Measurements from ENCODE around the gene C14orf93. TPM values are rescaled to one million over a fixed set of nuclear protein-coding genes. Genes with fewer than 3 reads are reported as not detected.

C14orf93 gene
- total RNA-seq, 4 donors from 2014 or later = 11.0 to 34.4 (median 19.8) TPM

DNA sequence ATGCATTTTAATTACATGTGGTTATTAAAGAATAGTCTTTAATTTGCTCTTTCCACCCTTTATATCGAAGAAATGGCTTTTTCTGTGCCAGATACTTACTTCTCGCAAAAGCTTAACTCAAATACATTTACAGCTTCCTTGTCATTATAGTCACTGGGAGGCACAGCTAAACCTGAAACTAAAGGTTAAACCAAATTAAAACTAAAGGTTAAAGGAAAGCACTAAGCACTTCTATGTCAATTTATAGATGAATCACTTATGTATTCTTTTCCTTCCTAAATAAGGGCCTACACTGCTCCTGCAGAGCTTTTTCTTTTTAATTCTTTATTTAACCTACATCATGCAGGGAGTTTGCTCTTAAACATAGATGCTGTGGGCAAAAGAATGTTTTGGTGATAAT, 9.1 kb downstream of the C14orf93 start:
- Histone ChIP-seq H3K27me3 (no peaks in the 10 kb centered on the region), H3K4me3 (no peak overlapping the region), H3K27ac (no peak overlapping the region), H3K36me3 (no peaks in the 10 kb centered on the region), H3K9me3 (no peaks in the 10 kb centered on the region), H3K4me1 (no peaks in the 10 kb centered on the region)
- TF ChIP-seq, protein P1, sequence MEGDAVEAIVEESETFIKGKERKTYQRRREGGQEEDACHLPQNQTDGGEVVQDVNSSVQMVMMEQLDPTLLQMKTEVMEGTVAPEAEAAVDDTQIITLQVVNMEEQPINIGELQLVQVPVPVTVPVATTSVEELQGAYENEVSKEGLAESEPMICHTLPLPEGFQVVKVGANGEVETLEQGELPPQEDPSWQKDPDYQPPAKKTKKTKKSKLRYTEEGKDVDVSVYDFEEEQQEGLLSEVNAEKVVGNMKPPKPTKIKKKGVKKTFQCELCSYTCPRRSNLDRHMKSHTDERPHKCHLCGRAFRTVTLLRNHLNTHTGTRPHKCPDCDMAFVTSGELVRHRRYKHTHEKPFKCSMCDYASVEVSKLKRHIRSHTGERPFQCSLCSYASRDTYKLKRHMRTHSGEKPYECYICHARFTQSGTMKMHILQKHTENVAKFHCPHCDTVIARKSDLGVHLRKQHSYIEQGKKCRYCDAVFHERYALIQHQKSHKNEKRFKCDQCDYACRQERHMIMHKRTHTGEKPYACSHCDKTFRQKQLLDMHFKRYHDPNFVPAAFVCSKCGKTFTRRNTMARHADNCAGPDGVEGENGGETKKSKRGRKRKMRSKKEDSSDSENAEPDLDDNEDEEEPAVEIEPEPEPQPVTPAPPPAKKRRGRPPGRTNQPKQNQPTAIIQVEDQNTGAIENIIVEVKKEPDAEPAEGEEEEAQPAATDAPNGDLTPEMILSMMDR (IDR thresholded peaks at IDR 0.05) = no peak
- no peak for TF ChIP-seq POLR2A (IDR thresholded peaks at IDR 0.05)
- DNase-seq = no peak

DNA sequence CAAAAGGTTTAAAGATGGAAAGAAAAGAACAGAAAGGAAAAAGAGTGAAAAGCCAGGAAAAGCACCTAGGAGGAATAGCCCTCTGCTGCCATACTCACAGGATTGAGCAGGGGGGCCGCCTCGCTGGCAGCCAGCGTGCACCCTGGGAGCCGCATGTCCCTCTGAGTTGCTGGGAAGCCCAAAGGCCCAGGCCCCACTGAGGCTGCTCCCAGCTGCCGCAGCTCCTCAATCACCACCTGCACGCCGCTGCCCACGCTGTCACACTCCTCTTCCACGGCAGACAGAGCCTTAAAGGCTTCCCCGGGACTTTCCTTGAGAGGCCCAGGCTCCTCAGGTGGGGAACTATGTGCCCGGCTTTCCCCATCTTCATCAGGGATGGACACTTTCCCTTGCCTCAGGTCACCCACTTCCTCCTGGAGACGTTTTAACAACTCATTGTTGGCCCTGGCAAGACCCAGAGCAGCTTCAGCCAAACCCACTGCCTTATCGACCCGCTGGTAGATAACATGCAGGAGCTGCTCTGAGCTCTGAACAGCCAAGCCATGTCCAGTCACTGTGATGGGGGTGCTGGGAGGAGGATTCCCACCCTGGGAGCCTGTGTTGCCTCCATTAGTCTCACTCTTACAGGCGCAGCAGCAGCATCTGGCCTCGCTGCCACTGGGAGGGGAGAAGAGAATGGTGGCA, 11.5 kb downstream of the C14orf93 start:
- H3K4me3 ChIP-seq = no peak overlapping the region
- no peak for DNase-seq
- no peaks in the 10 kb centered on the region for H3K27me3 ChIP-seq
- H3K4me1 ChIP-seq = no peaks in the 10 kb centered on the region
- H3K27ac ChIP-seq = no peak overlapping the region
- H3K36me3 ChIP-seq = no peaks in the 10 kb centered on the region
- no peaks in the 10 kb centered on the region for H3K9me3 ChIP-seq
- TF ChIP-seq, protein P1 (IDR thresholded peaks at IDR 0.05) = no peak
- no peak for TF ChIP-seq POLR2A (IDR thresholded peaks at IDR 0.05)

GRCh38 chr14:22997676-22998323, 12.1 kb downstream of the C14orf93 start:
- Histone ChIP-seq H3K4me3 (no peak overlapping the region), H3K4me1 (no peaks in the 10 kb centered on the region), H3K27ac (no peak overlapping the region), H3K27me3 (no peaks in the 10 kb centered on the region), H3K9me3 (no peaks in the 10 kb centered on the region), H3K36me3 (no peaks in the 10 kb centered on the region)
- TF ChIP-seq, protein P1 (IDR thresholded peaks at IDR 0.05) = no peak
- no peak for TF ChIP-seq POLR2A (IDR thresholded peaks at IDR 0.05)
- no peak for DNase-seq

GRCh38 chr14:22996768-22997654, 12.9 kb downstream of the C14orf93 start:
- no peak for DNase-seq
- Histone ChIP-seq H3K27ac (no peak overlapping the region), H3K36me3 (no peaks in the 10 kb centered on the region), H3K9me3 (no peaks in the 10 kb centered on the region), H3K4me3 (no peak overlapping the region), H3K4me1 (no peaks in the 10 kb centered on the region), H3K27me3 (no peaks in the 10 kb centered on the region)
- TF ChIP-seq POLR2A (IDR thresholded peaks at IDR 0.05) = no peak
- TF ChIP-seq, protein P1 (IDR thresholded peaks at IDR 0.05) = no peak

DNA sequence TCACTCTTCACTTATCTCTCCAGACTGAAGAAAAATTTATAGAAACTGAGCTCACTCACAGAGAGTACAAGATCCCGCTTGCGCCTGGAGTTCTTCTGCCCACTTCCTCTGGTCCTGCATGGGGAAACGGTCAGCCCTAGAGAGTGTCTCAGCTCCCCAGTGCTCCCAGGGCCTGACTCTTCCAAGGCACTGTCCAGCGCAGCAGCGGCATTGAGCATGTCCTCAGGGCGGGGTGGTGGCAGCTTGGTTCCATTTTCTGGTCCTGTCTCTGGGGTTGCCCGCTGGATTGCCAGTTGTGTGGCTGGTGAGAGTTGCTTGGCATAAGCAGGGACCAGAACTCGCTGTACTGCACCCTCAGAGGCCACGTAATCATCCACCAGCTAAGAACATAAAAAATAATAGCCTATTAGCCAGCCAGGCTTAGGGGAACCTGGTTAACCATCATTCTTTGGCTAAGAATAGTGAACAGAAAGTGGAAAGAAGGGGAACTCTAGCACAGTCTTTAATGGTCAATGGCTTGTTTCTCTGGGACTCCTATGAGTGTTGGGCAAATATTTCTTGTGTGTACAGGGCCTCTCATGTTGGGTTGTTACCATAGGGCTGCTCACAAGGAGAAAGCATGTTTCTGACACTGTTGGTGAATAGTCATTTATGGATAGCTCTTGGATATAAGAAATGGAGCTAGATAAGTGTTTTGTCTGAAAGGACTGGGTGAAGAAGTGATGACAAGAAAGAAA, 13.9 kb downstream of the C14orf93 start:
- Histone ChIP-seq H3K4me3 (no peak overlapping the region), H3K27me3 (no peaks in the 10 kb centered on the region), H3K27ac (no peak overlapping the region), H3K36me3 (no peaks in the 10 kb centered on the region), H3K9me3 (no peaks in the 10 kb centered on the region), H3K4me1 (no peaks in the 10 kb centered on the region)
- no peak for DNase-seq
- no peak for TF ChIP-seq POLR2A (IDR thresholded peaks at IDR 0.05)
- TF ChIP-seq, protein P1 (IDR thresholded peaks at IDR 0.05) = no peak
